Ovary (tissue), 9 donors: Measurements from ENCODE around the gene NOXO1. TPM values are rescaled to one million over a fixed set of nuclear protein-coding genes. Genes with fewer than 3 reads are reported as not detected.

Source experiments
- DNase-seq, 5 donors: peaks; one replicate each; pipeline ENCODE4 v3.0.0-alpha.2; 2019 to 2020
- H3K27ac ChIP-seq, 2 donors: fragments of 200-600 bp; one replicate each; pipeline versions ENCODE4 v1.5.1 to v1.8.0; 2019 to 2022
- H3K27me3 ChIP-seq: fragments of 200-600 bp; one replicate; pipeline ENCODE4 v1.8.0; 2022
- H3K36me3 ChIP-seq: fragments of 200-600 bp; sonication (generic); one replicate; pipeline ENCODE4 v1.5.1; 2019
- H3K4me1 ChIP-seq: one replicate; pipeline ENCODE4 v1.8.1; 2013; ENCODE audit warnings: mild to moderate bottlenecking, moderate library complexity; ENCODE audit not compliant: insufficient read depth
- H3K4me3 ChIP-seq: fragments of 200-600 bp; sonication (generic); one replicate; pipeline ENCODE4 v1.5.1; 2017
- H3K9me3 ChIP-seq, 2 donors: fragments of 200-600 bp in 1 of 2; sonication (generic) in 1 of 2; one replicate each; pipeline versions ENCODE4 v1.5.1 to v1.8.1; 2013 to 2019; ENCODE audit warnings: mild to moderate bottlenecking in 1 of 2, moderate library complexity in 1 of 2
- CTCF ChIP-seq, 3 donors: fragments of 450-650 bp in 2 of 3; fragments of 200-600 bp in 1 of 3; IDR thresholded peaks; one replicate each; pipeline versions ENCODE4 v1.5.1 to v1.8.0; 2016 to 2022; ENCODE audit warnings: antibody characterized with exemption in 3 of 3, mild to moderate bottlenecking in 1 of 3
- EP300 ChIP-seq: sonication (generic); formaldehyde crosslinking; IDR thresholded peaks from one replicate; pipeline ENCODE4 v1.6.1; 2017; ENCODE audit warnings: antibody characterized with exemption
- POLR2A ChIP-seq: fragments of 450-650 bp; IDR thresholded peaks from one replicate; pipeline ENCODE4 v1.6.1; 2017; ENCODE audit warnings: antibody characterized with exemption, mild to moderate bottlenecking, moderate library complexity
- WGBS, 3 donors: extraction: QIAGEN DNeasy Blood & Tissue Kit in 1 of 3; methylation state at CpG; one replicate each; pipeline versions ENCODE4 v1.1.5 to v1.1.7; 2013 to 2017; 5-methylcytosine and 5-hydroxymethylcytosine counted together
- intact Hi-C, 4 donors: fragments of 100-400 bp; cut with DNase I; formaldehyde crosslinking; loops; one replicate each; pipeline versions ENCODE4 v1.11.0 to v1.15.1; 2022 to 2023
- polyA plus RNA-seq, 2 donors: library from polyadenylated mRNA; stranded (reverse); fragments of 200-250 nt in 1 of 2; fragments of 350-450 nt in 1 of 2; fragmentation: Illumina TruSeq in 1 of 2; extraction: RNeasy Lipid Tissue Mini Kit (QIAGEN cat#74804) in 1 of 2; gene quantifications; one replicate each; pipeline ENCODE4 v1.2.3, GENCODE V29; 2013 to 2014
- small RNA-seq: library from RNA; depleted of rRNA; stranded (forward); fragments of <200 nt; gene quantifications from one replicate; pipeline ENCODE3, GENCODE V24; 2016
- total RNA-seq, 7 donors: library from RNA; depleted of rRNA in 2 of 7; stranded (reverse); fragments of >200 nt in 2 of 7; fragmentation: NEBNext Ultra II Directional in 3 of 7; extraction: Animal tissue kit (Norgen Biotek cat#: 25700) in 3 of 7; gene quantifications; one replicate each; pipeline versions ENCODE4 v1.1.0 to v1.2.4, GENCODE V29; 2016 to 2023
- donor health status: DM: no; HTN: no; CAD: no; lungs with moderate emphysema.
- donor health status: DM: no; HTN: no; CAD: no.
- donor health status: Bipolar disorder and iron deficiency.
- donor health status: DM: yes; HTN: yes; CAD: no.
- donor health status: DM: no; HTN: no; CAD: no.
- donor health status: DM: yes; HTN: yes; CAD: no.

NOXO1 gene
- total and polyA plus RNA-seq, 9 donors, result 0.36 to 1.3 (median 0.48) TPM; not detected in 4

GRCh38 chr16:1932050-1933028 lies 48.9 kb downstream of the NOXO1 start:
- no peak for DNase-seq
- 64 to 67% (median 65%) methylated on average over 16 to 19 of the region's 19 CpGs for WGBS, 3 donors
- Histone ChIP-seq H3K4me3 (no peak overlapping the region), H3K36me3 (no peaks in the 10 kb centered on the region), H3K27ac (no peak overlapping the region), H3K27me3 (no peaks in the 10 kb centered on the region), H3K4me1 (no peaks in the 10 kb centered on the region), H3K9me3 (no peaks in the 10 kb centered on the region)
- intact Hi-C loops, result no loop called here
- no peak for TF ChIP-seq EP300
- no peak for TF ChIP-seq POLR2A
- TF ChIP-seq CTCF (IDR thresholded peaks at IDR 0.05), result no peak

- Histone ChIP-seq H3K4me1 (no peaks in the 10 kb centered on the region), H3K9me3 (no peaks in the 10 kb centered on the region), H3K27ac (no peak overlapping the region), H3K4me3 (no peak overlapping the region), H3K36me3 (no peaks in the 10 kb centered on the region), H3K27me3 (no peaks in the 10 kb centered on the region)
- 48 to 70% (median 59%) methylated on average over 10 of the region's 10 CpGs for WGBS, 3 donors
- intact Hi-C loops, result no loop called here
- no peak for TF ChIP-seq POLR2A
- no peak for TF ChIP-seq CTCF (IDR thresholded peaks at IDR 0.05)
- no peak for TF ChIP-seq EP300
- no peak for DNase-seq
Measured at GRCh38 chr16:1930338-1930720, 50.9 kb downstream of the NOXO1 start.

GRCh38 chr16:1929578-1930337 lies 51.5 kb downstream of the NOXO1 start:
- H3K4me3 ChIP-seq, result peak overlapping the region; percentile 59
- peak; percentile 83 to 95 (median 92) for DNase-seq
- H3K27ac ChIP-seq, result no peak overlapping the region
- H3K4me1 ChIP-seq, result no peaks in the 10 kb centered on the region
- no peaks in the 10 kb centered on the region for H3K27me3 ChIP-seq
- H3K9me3 ChIP-seq, result no peaks in the 10 kb centered on the region
- intact Hi-C loops, result loop anchor here in 3 of 4 donors (2.0 to 5.0 kb wide), 2 partner anchors 65 to 67 kb away; no protein-coding TSS in a partner anchor
- WGBS, 3 donors, result 7 to 17% (median 11%) methylated on average over 47 to 70 of the region's 70 CpGs
- H3K36me3 ChIP-seq, result no peaks in the 10 kb centered on the region
- TF ChIP-seq EP300 (no peak), CTCF (IDR thresholded peaks at IDR 0.05) (peak; percentile 98 to 100 (median 100)), POLR2A (no peak)

GRCh38 chr16:1929105-1929504 lies 52.2 kb downstream of the NOXO1 start:
- no peaks in the 10 kb centered on the region for H3K27me3 ChIP-seq
- intact Hi-C loops, result loop anchor here in 3 of 4 donors (2.0 to 5.0 kb wide), 2 partner anchors 64 to 67 kb away; no protein-coding TSS in a partner anchor
- H3K4me3 ChIP-seq, result peak overlapping the region; percentile 59
- H3K4me1 ChIP-seq, result no peaks in the 10 kb centered on the region
- no peaks in the 10 kb centered on the region for H3K9me3 ChIP-seq
- H3K36me3 ChIP-seq, result no peaks in the 10 kb centered on the region
- DNase-seq, result peak in 1 of 5 donors; percentile 53
- H3K27ac ChIP-seq, result no peak overlapping the region
- TF ChIP-seq POLR2A (no peak), CTCF (IDR thresholded peaks at IDR 0.05) (no peak)
- 5 to 10% (median 7%) methylated on average over 9 to 11 of the region's 11 CpGs for WGBS, 3 donors

Small RNA genes lying within 50 kb of the gene (small RNA-seq; reads per million reads assigned to genes)
- gene AC005363.2 (not detected), gene RN7SL219P (not detected), gene SNORA10 (not detected), gene SNORA64 (not detected)

Other genes starting within 250 kb of the NOXO1 start
Only the 30 nearest of the 31 such genes appear.
- gene NME3, start 209.9 kb downstream of the NOXO1 start, total RNA-seq, result 100 to 1,000 TPM in 1 of 7 donors, 10 to 100 TPM in 6; 68.6 to 129 (median 86.8) TPM
- gene NME3, start 209.9 kb downstream of the NOXO1 start, polyA plus RNA-seq, result 100 to 1,000 TPM in 1 of 2 donors, not detected in 1; 128 TPM
- 10 to 100 TPM in 6 of 7 donors, 1 to 10 TPM in 1; 6.2 to 19.2 (median 16.1) TPM for gene EME2, start 208.7 kb downstream of the NOXO1 start, total RNA-seq
- 1 to 10 TPM in 1 of 2 donors, under 1 TPM in 1; 0.83 to 4.6 TPM for gene EME2, start 208.7 kb downstream of the NOXO1 start, polyA plus RNA-seq
- 10 to 100 TPM; 47.5 to 79.4 (median 53.6) TPM for gene MRPS34, start 208.3 kb downstream of the NOXO1 start, total RNA-seq
- gene MRPS34, start 208.3 kb downstream of the NOXO1 start, polyA plus RNA-seq, result 10 to 100 TPM; 31.8 to 61.4 TPM
- 10 to 100 TPM; 34.9 to 98.5 (median 57.6) TPM for gene SPSB3, start 198.9 kb downstream of the NOXO1 start, total RNA-seq
- gene SPSB3, start 198.9 kb downstream of the NOXO1 start, polyA plus RNA-seq, result 100 to 1,000 TPM in 1 of 2 donors, 1 to 10 TPM in 1; 2.4 to 138 TPM
- 10 to 100 TPM; 42.8 to 72.0 (median 52.3) TPM for gene NUBP2, start 198.5 kb downstream of the NOXO1 start, total RNA-seq
- 10 to 100 TPM in 1 of 2 donors, under 1 TPM in 1; 0.50 to 76.5 TPM for gene NUBP2, start 198.5 kb downstream of the NOXO1 start, polyA plus RNA-seq
- gene IGFALS, start 187.8 kb downstream of the NOXO1 start, total RNA-seq, result 1 to 10 TPM in 2 of 7 donors, under 1 TPM in 5; 0.20 to 1.8 (median 0.47) TPM
- under 1 TPM in 1 of 2 donors, not detected in 1; 0.63 TPM for gene IGFALS, start 187.8 kb downstream of the NOXO1 start, polyA plus RNA-seq
- gene HAGH, start 154.6 kb downstream of the NOXO1 start, total RNA-seq, result 10 to 100 TPM; 22.8 to 70.2 (median 37.0) TPM
- 10 to 100 TPM in 1 of 2 donors, 1 to 10 TPM in 1; 7.7 to 38.2 TPM for gene HAGH, start 154.6 kb downstream of the NOXO1 start, polyA plus RNA-seq
- gene FAHD1, start 154.3 kb downstream of the NOXO1 start, total RNA-seq, result 10 to 100 TPM; 11.0 to 22.1 (median 16.8) TPM
- gene FAHD1, start 154.3 kb downstream of the NOXO1 start, polyA plus RNA-seq, result 10 to 100 TPM; 11.0 to 14.0 TPM
- gene MEIOB, start 109.3 kb downstream of the NOXO1 start, total RNA-seq, result under 1 TPM in 2 of 7 donors, not detected in 5; 0.23 to 0.24 TPM
- under 1 TPM; 0.24 to 0.27 TPM for gene MEIOB, start 109.3 kb downstream of the NOXO1 start, polyA plus RNA-seq
- 1 to 10 TPM in 1 of 7 donors, under 1 TPM in 1, not detected in 5; 0.69 to 1.8 TPM for gene HS3ST6, start 63.1 kb downstream of the NOXO1 start, total RNA-seq
- not detected for gene HS3ST6, start 63.1 kb downstream of the NOXO1 start, polyA plus RNA-seq
- 10 to 100 TPM; 12.2 to 27.5 (median 21.9) TPM for gene MSRB1, start 38.3 kb downstream of the NOXO1 start, total RNA-seq
- gene MSRB1, start 38.3 kb downstream of the NOXO1 start, polyA plus RNA-seq, result 10 to 100 TPM in 1 of 2 donors, 1 to 10 TPM in 1; 6.7 to 31.1 TPM
- not detected for gene RPL3L, start 26.8 kb downstream of the NOXO1 start, total RNA-seq
- not detected for gene RPL3L, start 26.8 kb downstream of the NOXO1 start, polyA plus RNA-seq
- gene NDUFB10, start 21.9 kb downstream of the NOXO1 start, total RNA-seq, result 100 to 1,000 TPM in 3 of 7 donors, 10 to 100 TPM in 4; 81.5 to 133 (median 95.4) TPM
- gene NDUFB10, start 21.9 kb downstream of the NOXO1 start, polyA plus RNA-seq, result 100 to 1,000 TPM; 152 to 176 TPM
- 1,000 to 10,000 TPM; 2,694 to 4,021 (median 3,788) TPM for gene RPS2, start 16.6 kb downstream of the NOXO1 start, total RNA-seq
- gene RPS2, start 16.6 kb downstream of the NOXO1 start, polyA plus RNA-seq, result 1,000 to 10,000 TPM; 1,606 to 4,743 TPM
- gene RNF151, start 14.6 kb downstream of the NOXO1 start, total RNA-seq, result under 1 TPM in 1 of 7 donors, not detected in 6; 0.32 TPM
- gene RNF151, start 14.6 kb downstream of the NOXO1 start, polyA plus RNA-seq, result not detected
- gene TBL3, start 9.4 kb downstream of the NOXO1 start, total RNA-seq, result 10 to 100 TPM; 28.9 to 48.0 (median 31.0) TPM
- 10 to 100 TPM in 1 of 2 donors, 1 to 10 TPM in 1; 2.1 to 40.6 TPM for gene TBL3, start 9.4 kb downstream of the NOXO1 start, polyA plus RNA-seq
- gene GFER, start 2.7 kb upstream of the NOXO1 start, total RNA-seq, result 10 to 100 TPM; 10.6 to 18.5 (median 14.0) TPM
- gene GFER, start 2.7 kb upstream of the NOXO1 start, polyA plus RNA-seq, result 10 to 100 TPM in 1 of 2 donors, 1 to 10 TPM in 1; 6.1 to 16.8 TPM
- gene SYNGR3, start 8.5 kb upstream of the NOXO1 start, total RNA-seq, result 1 to 10 TPM in 4 of 7 donors, under 1 TPM in 3; 0.50 to 4.0 (median 1.1) TPM
- under 1 TPM; 0.42 to 0.75 TPM for gene SYNGR3, start 8.5 kb upstream of the NOXO1 start, polyA plus RNA-seq
- 10 to 100 TPM; 25.8 to 44.5 (median 30.3) TPM for gene ZNF598, start 28.4 kb upstream of the NOXO1 start, total RNA-seq
- gene ZNF598, start 28.4 kb upstream of the NOXO1 start, polyA plus RNA-seq, result 10 to 100 TPM in 1 of 2 donors, under 1 TPM in 1; 0.95 to 26.7 TPM
- 1 to 10 TPM in 1 of 7 donors, under 1 TPM in 2, not detected in 4; 0.46 to 1.1 (median 0.78) TPM for gene NPW, start 38.3 kb upstream of the NOXO1 start, total RNA-seq
- under 1 TPM in 1 of 2 donors, not detected in 1; 0.17 TPM for gene NPW, start 38.3 kb upstream of the NOXO1 start, polyA plus RNA-seq
- gene NHERF2, start 45.4 kb upstream of the NOXO1 start, total RNA-seq, result 100 to 1,000 TPM in 1 of 7 donors, 10 to 100 TPM in 6; 25.0 to 118 (median 78.7) TPM
- gene NHERF2, start 45.4 kb upstream of the NOXO1 start, polyA plus RNA-seq, result 100 to 1,000 TPM in 1 of 2 donors, 1 to 10 TPM in 1; 6.3 to 101 TPM
- 10 to 100 TPM; 17.1 to 38.1 (median 23.9) TPM for gene NTHL1, start 66.4 kb upstream of the NOXO1 start, total RNA-seq
- 10 to 100 TPM in 1 of 2 donors, 1 to 10 TPM in 1; 1.9 to 27.3 TPM for gene NTHL1, start 66.4 kb upstream of the NOXO1 start, polyA plus RNA-seq
- 100 to 1,000 TPM in 4 of 7 donors, 10 to 100 TPM in 3; 47.0 to 150 (median 131) TPM for gene TSC2, start 66.5 kb upstream of the NOXO1 start, total RNA-seq
- gene TSC2, start 66.5 kb upstream of the NOXO1 start, polyA plus RNA-seq, result 10 to 100 TPM; 51.7 to 72.1 TPM
- 100 to 1,000 TPM in 6 of 7 donors, 10 to 100 TPM in 1; 78.8 to 203 (median 145) TPM for gene PKD1, start 154.4 kb upstream of the NOXO1 start, total RNA-seq
- gene PKD1, start 154.4 kb upstream of the NOXO1 start, polyA plus RNA-seq, result 100 to 1,000 TPM in 1 of 2 donors, 1 to 10 TPM in 1; 8.7 to 113 TPM
- under 1 TPM in 2 of 7 donors, not detected in 5; 0.12 to 0.80 TPM for gene RAB26, start 167.2 kb upstream of the NOXO1 start, total RNA-seq
- gene RAB26, start 167.2 kb upstream of the NOXO1 start, polyA plus RNA-seq, result under 1 TPM; 0.19 to 0.50 TPM
- gene TRAF7, start 174.3 kb upstream of the NOXO1 start, total RNA-seq, result 10 to 100 TPM; 20.5 to 68.0 (median 48.0) TPM
- gene TRAF7, start 174.3 kb upstream of the NOXO1 start, polyA plus RNA-seq, result 10 to 100 TPM; 13.3 to 26.3 TPM
- gene CASKIN1, start 215.1 kb upstream of the NOXO1 start, total RNA-seq, result 1 to 10 TPM in 1 of 7 donors, under 1 TPM in 6; 0.10 to 2.4 (median 0.60) TPM
- under 1 TPM in 1 of 2 donors, not detected in 1; 0.52 TPM for gene CASKIN1, start 215.1 kb upstream of the NOXO1 start, polyA plus RNA-seq
- gene MLST8, start 224.0 kb upstream of the NOXO1 start, total RNA-seq, result 10 to 100 TPM; 24.5 to 56.2 (median 28.4) TPM
- 10 to 100 TPM in 1 of 2 donors, 1 to 10 TPM in 1; 7.4 to 42.9 TPM for gene MLST8, start 224.0 kb upstream of the NOXO1 start, polyA plus RNA-seq
- gene BRICD5, start 229.4 kb upstream of the NOXO1 start, total RNA-seq, result 1 to 10 TPM; 3.2 to 8.3 (median 6.4) TPM
- 1 to 10 TPM in 1 of 2 donors, under 1 TPM in 1; 0.37 to 4.1 TPM for gene BRICD5, start 229.4 kb upstream of the NOXO1 start, polyA plus RNA-seq
- 10 to 100 TPM in 1 of 7 donors, 1 to 10 TPM in 6; 5.0 to 12.3 (median 7.5) TPM for gene PGP, start 233.4 kb upstream of the NOXO1 start, total RNA-seq
- 1 to 10 TPM; 2.5 to 5.2 TPM for gene PGP, start 233.4 kb upstream of the NOXO1 start, polyA plus RNA-seq